UCSD-AML1 (cell line): ENCODE measurements around the gene SLC18A2.
A peak's percentile ranks its signal among the peaks of the same experiment; 100 is the strongest.
"Not testable (repeated sequence)": the region's sequence is repeated elsewhere in the genome, so short reads cannot be mapped to it uniquely, and the experiment has no call there.

Experiments used
- DNase-seq: peaks from one replicate; lab custom pipeline; 2025; ENCODE audit not compliant: unreplicated experiment; lab: John Stamatoyannopoulos, UW

Gene SLC18A2

DNA sequence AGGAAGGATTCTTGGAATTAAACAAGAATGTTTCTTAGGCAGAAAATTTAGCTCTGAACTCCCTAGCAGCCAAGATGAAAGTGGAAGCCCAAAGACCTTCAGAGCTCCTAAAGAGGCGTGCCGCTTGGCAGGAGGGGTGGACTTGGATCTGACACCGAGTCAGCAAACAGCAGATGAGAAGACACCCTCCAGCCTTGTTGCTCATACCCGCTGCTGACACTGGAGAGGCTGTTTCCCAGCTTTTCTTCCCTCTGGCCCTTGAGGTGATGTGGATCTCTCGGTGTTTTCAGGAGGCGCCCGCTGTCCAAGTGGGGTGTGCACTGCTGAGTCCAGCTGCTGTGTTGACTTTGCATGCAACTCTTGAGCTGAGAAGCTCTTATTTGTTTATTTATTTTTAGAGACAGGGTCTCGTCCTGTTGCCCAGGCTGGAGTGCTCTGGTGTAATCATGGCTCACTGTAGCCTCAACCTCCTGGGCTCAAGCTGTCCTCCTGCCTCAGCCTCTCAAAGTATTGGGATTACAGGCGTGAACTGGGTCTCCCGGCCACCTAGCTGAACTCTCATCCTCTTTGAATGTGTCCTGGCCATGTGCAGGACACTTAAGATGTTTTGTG is 21.5 kb downstream of the SLC18A2 start:
- no peak for DNase-seq

DNA sequence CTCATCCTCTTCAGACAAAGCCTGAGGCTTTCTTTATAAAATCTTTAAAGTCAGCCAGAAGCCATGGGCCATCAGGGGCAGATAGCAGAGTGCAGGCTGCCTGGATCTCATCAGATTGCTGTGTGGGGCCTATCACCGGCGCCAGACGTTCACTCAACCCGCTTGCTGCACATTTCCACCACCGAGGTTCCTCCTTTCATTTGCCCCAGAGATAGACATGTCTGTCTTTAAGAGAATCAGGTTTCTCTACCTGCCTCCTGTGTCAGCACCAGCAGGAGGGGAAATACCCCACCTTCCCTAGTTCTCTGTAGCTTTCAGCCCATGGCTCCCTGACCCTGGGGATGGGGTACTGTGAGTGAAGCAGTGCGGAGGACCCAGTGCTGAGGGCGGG is 22.0 kb downstream of the SLC18A2 start:
- no peak for DNase-seq

DNA sequence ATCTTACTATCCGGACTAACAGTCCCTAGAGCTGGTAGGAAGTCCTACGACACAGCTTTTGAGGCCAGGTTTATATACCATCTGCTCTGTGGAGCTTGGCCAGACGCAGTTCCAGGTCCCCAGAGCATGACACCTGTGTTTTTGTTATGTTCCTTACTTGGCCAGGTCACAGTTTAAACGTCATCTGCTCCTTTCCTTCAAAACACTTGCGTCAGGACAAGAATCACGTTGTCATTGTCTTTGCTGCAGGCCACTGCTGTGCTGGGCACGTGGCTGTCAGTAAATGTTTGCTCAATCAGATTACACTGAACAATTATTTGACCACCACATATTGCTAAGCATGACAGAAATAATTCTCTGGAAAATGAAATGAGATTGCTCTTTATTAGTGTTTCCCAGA is 23.9 kb downstream of the SLC18A2 start:
- no peak for DNase-seq

DNA sequence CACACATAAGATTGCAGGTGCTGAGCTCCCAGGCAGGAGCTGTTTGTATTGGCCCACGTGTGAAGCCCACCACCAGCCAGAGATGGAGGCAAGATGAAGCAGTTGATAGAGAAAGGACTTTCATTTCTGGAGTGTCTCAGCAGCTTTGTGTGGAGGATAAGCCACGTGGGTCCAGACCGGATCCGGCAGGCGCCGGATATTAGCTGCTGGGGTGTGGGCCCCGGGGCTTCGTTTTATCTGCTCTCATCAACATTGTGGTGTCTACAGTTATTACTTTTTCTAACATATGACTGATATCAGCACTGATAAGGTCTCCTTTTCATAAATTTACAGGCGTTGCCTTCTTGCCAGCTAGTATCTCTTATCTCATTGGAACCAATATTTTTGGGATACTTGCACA is 25.5 kb downstream of the SLC18A2 start:
- no peak for DNase-seq

DNA sequence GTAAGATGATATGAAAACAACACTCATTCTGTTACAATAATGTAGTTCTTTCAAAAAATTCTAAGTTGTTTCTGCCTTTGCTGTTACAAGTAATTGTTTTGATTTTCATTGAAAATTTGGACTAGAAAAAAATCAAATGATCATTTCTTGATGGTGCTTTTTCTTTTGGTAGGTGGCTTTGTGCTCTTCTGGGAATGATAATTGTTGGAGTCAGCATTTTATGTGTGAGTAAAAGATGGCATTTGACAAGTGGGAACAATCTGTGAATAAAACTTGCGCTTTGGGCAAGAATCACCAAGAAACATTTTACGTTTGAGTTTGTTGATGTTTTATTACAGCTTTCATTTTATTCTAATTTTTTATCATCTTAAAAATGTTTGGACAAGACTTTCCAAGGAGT is 25.9 kb downstream of the SLC18A2 start:
- no peak for DNase-seq

DNA sequence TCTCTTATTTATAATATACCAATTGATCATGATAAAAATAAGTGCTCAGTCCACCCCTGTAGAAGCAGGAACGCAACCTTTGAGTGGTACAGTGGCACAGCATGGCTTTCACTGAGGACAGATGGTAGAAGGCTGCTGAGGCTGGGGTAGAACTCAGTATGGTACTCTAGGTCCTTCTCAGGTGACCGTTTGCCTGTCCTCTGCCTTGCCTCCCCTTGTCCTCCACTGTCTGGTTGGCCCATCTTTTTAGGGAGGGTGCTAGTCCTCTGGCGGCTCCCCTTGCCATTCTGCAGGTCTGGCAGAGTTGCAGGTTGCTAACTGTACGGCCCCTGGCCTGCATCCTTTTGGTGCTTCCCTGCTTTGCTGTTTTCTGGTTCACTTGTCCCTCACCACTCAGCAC is 27.3 kb downstream of the SLC18A2 start:
- no peak for DNase-seq

DNA sequence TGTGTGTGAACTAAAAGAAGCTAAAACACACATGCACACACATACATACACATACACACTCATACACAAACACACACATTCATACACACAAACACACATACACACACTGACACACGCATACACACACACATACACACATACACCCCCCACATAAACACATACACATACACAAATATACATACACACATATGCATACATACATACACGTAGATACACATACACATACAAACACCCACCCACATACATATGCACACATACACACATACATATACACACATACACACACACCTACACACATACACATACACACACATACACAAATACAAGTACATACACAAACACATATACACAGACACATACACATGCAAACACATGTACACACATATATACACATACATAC is 28.0 kb downstream of the SLC18A2 start:
- no peak for DNase-seq

DNA sequence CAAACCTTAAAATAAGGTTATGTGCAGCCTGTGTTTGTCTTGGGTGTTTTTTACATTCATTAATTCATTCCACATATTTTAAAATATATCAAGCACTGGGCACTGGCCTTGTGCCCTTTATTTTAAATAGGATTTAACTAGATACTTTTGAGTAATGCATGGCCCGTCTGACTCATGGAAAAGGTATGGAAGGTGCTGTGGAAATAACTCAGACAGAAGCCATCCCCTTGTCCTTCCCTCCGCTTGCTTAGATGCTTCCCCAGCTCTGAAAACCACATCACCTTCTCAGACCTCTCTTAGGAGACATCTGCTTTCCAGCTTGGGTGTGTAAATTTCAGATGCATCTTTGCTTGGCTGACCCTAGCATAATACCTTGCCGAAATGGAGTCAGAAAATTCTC is 30.5 kb downstream of the SLC18A2 start:
- DNase-seq: no peak

DNA sequence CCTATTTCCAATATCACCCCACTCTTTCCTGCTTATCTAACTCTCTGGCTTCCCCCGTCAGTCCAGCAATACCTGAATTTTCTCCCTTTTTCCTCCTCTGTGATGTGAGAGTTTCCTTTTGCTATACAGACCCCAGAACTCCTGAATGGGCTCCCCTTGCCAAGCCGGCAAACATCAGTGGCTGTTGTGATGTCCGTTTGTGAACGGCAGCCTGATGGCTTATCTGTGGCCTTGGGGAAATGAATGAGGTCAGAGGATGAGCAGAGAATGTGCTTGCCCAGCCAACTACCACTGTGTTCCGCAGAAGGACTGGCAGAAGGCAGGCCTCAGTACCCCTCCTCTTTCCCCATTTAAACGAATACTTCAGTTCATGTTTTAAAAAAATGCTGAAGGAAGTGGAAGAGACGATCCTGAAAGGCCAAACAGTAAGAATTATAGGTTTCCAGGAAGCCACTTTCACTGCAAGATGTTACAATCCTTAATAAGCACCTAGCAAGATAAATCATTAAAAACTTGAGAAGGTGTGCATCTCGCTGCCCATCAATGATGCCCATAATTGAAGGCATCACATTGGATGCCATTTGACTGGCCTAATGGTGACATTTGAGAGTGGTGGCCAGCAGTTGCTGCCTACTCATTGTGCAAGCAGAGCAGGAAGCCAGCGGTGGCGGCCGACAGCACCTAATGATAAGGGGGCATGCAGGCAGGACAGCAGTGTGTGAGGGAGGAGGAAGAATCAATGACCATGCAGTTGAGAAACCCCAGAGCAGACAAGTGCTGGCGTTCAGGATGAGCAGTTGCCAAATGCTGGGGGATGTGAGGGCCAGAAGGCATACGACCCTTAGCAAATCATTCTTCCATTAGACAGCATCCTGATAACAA is 31.5 kb downstream of the SLC18A2 start:
- DNase-seq: peak; percentile 31

DNA sequence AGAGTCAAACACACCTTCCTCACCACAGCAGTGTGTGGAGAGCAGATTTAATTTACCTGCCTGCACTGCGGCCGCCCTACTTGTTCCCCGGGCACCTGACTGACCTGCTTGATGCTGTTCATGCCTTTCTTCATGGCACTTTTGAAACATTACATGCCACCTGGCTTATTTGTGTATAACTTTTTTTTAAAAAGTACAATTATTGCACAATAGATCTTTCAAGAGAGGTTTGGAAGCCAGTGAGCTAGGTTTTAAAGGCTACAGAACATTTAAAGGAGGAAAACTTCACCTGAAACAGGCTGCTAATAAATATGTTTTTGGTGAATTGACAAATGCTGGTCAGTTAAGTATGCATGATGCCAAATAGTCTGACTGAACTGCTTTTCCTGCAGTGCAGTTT is 33.1 kb downstream of the SLC18A2 start:
- DNase-seq: no peak

DNA sequence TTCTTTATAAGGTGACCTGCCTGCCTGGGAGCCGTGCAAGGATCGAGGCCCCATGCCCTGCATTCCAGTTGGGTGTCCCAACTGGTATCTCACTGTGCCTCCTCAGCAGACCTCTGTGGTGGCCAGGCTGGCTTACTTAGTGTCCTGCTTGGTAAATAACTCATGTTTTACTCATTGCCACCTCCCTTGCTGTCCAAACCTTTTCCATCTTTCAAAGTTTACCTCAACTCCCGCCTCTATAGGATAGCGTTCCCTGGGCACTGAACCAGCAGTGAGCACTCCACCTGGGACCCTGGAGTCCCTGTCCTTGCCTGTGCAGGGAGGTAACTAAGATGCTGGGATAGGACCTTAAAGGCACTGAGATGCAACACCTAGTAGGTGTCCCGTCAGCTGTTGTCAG is 33.6 kb downstream of the SLC18A2 start:
- no peak for DNase-seq

DNA sequence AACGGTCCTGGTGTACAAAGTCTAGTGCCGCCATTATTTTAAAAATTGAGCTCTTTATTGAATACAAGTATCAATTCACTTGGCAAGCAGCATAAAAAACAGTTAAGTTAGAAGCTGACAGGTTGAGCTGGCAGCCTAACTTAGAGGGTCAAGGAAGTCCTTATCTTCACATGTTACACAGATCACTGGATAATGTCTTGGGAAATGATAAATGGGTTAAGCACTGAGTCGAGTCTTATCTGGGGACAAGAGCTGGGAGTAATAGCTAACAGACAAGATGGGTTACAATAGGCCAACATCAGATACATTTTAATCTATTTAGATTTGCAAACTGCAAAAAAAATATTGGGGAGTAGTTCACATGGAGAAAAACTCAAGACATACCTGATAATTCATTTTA is 34.2 kb downstream of the SLC18A2 start:
- no peak for DNase-seq

DNA sequence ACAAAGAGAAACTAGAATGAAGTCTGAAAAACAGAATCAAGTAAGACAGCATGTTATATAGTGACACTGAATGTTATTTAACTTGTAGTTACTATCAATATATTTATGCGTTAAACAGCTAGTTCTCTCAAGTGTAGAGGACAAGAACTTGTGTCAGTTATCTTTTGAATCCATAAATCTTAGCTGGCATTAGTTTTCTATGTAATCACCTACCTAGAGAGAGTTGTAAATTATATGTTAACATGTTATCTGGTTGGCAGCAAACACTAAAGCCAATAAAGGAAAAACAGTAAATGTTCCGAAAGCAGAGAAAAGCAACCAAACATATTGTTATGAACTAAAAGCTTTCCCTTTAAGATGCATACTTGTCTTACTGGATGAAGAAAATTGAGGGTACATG is 36.8 kb downstream of the SLC18A2 start:
- no peak for DNase-seq

DNA sequence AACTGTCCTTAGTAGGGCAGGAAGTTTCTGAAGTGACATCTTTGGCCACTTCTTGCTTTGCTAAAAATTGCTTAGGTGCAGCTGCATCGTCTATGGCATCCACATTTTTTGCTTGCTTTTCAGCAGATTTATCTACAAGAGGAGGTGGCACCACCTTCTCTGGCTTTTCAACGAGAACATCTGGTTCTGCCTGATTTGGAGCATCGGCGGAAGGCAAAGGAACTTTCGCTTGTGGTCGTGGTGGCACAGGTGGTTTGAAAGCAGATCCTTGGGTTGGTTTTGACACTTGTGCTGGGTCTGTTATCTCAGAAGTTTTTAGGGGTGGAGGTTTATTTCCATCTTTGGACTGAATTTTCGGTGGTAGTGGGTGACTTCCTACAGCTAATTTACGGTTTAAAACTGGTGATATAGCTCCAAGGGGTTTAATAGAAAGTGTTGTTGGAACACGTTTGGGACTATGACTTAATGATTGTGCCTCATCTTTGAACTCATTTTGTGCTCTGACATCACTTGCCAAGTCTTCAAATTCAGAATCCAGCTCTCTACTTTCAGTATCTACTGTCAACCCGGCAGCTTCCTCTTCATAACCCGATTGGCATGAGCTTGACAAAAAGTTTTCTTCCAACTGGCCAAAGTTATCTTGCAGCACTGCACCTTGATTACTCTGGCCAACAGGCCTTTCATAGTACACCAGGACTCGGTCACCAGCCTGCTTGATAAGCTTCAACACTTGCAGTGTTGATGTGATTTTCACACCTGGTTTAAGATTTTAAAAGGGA is 44.0 kb downstream of the SLC18A2 start:
- DNase-seq: no peak

DNA sequence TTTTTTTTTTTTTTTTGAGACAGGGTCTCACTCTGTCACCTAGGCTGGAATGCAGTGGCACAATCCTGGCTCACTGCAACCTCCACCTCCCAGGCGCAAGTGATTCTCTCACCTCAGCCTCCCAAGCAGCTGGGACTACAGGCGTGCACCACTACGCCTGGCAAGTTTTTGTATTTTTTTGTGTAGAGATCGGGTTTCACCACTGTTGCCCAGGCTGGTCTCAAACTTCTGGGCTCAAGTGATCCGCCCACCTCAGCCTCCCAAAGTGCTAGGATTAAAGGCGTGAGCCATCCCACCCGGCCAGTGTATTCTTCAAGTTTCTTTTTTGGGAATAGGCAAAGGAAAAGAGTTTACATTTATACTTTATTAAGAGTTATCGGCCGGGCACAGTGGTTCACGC is 50.0 kb downstream of the SLC18A2 start:
- DNase-seq: not testable (repeated sequence)

DNA sequence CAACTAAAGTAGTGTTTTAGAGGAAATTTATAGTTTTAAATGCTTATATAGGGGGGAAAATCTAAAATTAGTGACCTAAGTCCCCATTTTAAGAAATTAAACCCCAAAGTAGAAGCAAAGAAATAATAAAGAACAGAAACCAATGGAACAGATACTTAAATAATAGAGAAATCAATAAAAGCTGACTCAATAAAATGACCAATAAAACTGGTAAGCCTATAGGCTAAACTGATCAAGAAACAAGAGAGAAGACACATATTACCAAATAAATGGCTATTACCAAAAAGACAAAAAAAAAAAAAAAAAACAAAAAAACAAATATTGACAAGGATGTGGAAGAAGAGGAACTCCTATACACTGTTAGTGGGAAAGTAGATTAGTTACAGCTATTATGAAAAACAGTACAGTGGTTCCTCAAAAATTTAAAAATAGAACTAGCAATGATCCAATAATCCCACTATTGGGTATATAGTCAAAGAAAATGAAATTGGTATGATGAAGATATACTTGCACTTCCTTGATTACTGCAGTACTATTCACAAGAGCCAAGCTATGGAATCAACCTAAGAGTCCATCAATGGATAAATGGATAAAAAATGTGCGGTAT is 53.2 kb downstream of the SLC18A2 start:
- DNase-seq: no peak

DNA sequence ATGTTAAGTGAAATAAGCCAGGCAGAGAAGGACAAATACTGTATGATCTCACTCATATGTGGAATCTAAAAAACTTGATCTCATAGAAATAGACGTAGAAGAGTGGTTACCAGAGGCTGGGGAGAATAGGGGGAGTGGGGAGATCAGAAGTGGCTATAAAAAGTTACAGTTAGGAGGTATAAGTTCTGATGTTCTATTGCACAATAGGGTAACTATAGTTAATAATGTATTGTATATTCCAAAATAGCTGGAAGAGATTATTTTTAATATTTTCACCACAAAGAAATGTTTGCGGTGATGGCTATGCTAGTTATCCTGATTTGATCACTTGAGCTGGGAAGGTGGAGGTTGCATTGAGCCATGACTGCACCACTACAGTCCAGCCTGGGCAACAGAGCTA is 53.8 kb downstream of the SLC18A2 start:
- no peak for DNase-seq

DNA sequence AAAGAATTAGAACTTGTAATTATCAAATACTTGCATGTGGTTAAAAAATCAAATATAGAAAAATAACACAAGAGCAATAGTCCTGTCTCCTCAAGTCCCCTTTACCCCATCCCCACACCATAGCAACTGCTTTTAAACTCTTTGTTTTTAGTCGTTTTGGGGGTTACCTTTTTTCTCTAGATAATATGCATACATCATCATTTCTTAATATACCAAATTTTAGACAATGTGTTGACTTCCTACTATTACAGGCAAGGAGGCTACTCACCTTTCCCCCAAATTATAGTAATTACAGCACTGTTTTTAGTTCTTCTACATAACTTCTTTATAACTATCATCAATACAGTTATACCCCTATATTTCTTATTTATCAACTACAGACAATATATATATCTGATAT is 57.3 kb downstream of the SLC18A2 start:
- DNase-seq: no peak

DNA sequence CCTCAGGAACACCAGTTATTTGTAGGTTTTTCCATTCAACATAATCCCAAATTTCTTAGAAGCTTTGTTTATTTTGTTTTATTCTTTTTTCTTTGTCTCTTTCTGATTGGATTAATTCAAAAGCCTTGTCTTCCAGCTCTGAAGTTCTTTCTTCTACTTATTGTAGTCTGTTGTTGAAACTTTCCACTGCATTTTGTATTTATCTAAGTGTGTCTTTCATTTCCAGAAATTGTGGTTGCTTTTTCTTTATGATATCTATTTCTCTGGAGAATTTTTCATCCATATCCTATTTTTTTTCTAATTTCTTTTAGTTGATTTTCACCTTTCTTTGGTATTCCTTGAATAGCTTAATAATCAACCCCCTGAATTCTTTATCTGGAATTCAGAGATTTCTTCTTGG is 58.5 kb downstream of the SLC18A2 start:
- DNase-seq: no peak

DNA sequence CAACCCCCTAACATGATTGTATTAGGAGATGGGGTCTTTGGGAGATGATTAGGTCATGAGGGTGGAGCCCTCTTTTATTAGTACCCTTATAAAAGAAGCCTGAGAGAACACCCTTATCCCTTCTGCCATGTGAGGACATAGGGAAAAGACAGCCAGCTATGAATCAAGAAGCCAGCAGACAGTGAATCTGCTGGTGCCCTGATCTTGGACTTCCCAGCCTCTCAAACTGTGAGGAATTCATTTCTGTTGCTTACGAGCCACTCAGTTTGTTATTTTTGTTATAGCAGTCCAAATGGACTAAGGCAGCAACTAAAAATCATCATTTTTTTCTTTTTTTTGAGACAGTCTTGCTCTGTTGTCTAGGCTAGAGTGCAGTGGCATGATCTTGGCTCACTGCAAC is 59.8 kb downstream of the SLC18A2 start:
- DNase-seq: no peak

DNA sequence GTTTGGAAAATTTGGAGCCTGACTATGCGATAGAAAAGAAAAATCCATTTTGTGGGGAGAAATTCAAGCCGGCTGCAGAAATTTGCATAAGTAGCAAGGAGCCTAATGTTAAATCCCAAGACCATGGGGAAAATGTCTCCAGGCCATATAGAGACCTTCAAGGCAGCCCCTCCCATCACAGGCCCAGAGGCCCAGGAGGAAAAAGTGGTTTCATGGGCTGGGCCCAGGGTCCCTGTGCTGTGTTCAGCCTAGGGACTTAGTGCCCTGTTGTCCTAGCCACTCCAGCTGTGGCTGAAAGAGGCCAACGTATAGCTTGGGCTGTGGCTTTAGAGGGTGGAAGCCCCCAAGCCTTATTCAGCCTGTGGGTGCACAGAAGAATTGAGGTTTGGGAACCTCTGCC is 62.5 kb downstream of the SLC18A2 start:
- DNase-seq: not testable (repeated sequence)

DNA sequence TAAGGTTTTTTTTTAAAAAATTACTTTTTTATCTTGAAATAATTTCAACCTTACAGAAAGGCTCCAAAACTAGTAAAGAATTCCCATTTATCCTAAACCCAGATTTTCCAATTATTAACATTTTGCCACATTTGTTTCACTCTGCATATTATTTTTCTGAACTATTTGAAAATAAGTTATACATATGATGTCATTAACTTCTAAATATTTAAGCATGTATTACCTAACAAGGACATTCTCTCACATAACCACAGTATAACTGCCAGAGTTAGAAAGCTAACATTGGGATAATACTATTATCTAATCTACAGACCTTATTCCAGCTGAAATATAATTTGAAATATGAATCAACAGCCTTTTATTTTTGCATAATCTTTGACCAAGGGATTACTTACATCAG is 65.8 kb downstream of the SLC18A2 start:
- DNase-seq: no peak
